Hair follicle dermal papilla cell (primary cell): ENCODE data around the gene THAP11. TPM values are rescaled to one million over a fixed set of nuclear protein-coding genes. Genes with fewer than 3 reads are reported as not detected.

Experiments
- small RNA-seq: library from RNA; depleted of rRNA; stranded (forward); fragments of <200 nt; gene quantifications from one replicate; pipeline ENCODE3, GENCODE V24; 2012
- total RNA-seq: library from RNA; depleted of rRNA; stranded (reverse); fragments of >200 nt; gene quantifications from 2 replicates; pipeline ENCODE4 v1.2.3, GENCODE V29; 2012

THAP11 gene
- 30.0 and 34.6 TPM in 2 replicates for total RNA-seq

GRCh38 chr16:67841816-67842508 lies at the start of gene THAP11:
Gene THAP11 (plus strand): TSS chr16:67842320. CDS start chr16:67842555, 235 bp downstream.

GRCh38 chr16:67806428-67807147 lies 35.5 kb upstream of the THAP11 start, which contains the start of the genes RANBP10 and TSNAXIP1:
Gene RANBP10 (minus strand): TSS chr16:67806560. CDS start chr16:67806536, 24 bp downstream.
Gene TSNAXIP1 (plus strand): TSS chr16:67806889. CDS start chr16:67807150, 261 bp downstream.

GRCh38 chr16:67846320-67847063 lies 4.4 kb downstream of the THAP11 start, which contains the start of gene NUTF2:
Gene NUTF2 (plus strand): TSS chr16:67846933. CDS start chr16:67865131, 18,198 bp downstream.

GRCh38 chr16:67847064-67847861 lies 5.1 kb downstream of the THAP11 start, which contains the start of gene CENPT:
Gene CENPT (minus strand): TSS chr16:67847693. CDS start chr16:67833859, 13,834 bp downstream.

GRCh38 chr16:67872631-67873434 lies 30.7 kb downstream of the THAP11 start, which contains the start of gene EDC4:
Gene EDC4 (plus strand): TSS chr16:67873052. CDS start chr16:67873262, 210 bp downstream.

GRCh38 chr16:67884684-67885083 lies 42.6 kb downstream of the THAP11 start, which contains the start of gene NRN1L:
Gene NRN1L (plus strand): TSS chr16:67884885. CDS start chr16:67884904, 19 bp downstream.

GRCh38 chr16:67892899-67893742 lies 51.0 kb downstream of the THAP11 start, which contains the start of gene PSKH1:
Gene PSKH1 (plus strand): TSS chr16:67893254. CDS start chr16:67908750, 15,496 bp downstream.

Small RNAs within 50 kb of the gene (small RNA-seq; reads per million reads assigned to genes)
- gene AC040162.2 (not detected), gene NRN1L (not detected)

Other genes starting within 250 kb of the THAP11 start
- gene CARMIL2, start 197.2 kb upstream of the THAP11 start, total RNA-seq: under 0.01 and 0.32 TPM in 2 replicates
- gene ACD, start 182.1 kb upstream of the THAP11 start, total RNA-seq: 12.9 and 16.9 TPM in 2 replicates
- gene PARD6A, start 181.4 kb upstream of the THAP11 start, total RNA-seq: 0.97 and 1.1 TPM in 2 replicates
- 19.1 and 20.8 TPM in 2 replicates for gene ENKD1, start 175.6 kb upstream of the THAP11 start, total RNA-seq
- gene C16orf86, start 175.5 kb upstream of the THAP11 start, total RNA-seq: 5.8 and 12.5 TPM in 2 replicates
- gene GFOD2, start 123.0 kb upstream of the THAP11 start, total RNA-seq: 19.0 and 19.8 TPM in 2 replicates
- gene RANBP10, start 35.8 kb upstream of the THAP11 start, total RNA-seq: 7.2 and 7.5 TPM in 2 replicates
- gene TSNAXIP1, start 35.4 kb upstream of the THAP11 start, total RNA-seq: 0.49 and 1.3 TPM in 2 replicates
- 111 and 129 TPM in 2 replicates for gene NUTF2, start 4.6 kb downstream of the THAP11 start, total RNA-seq
- 35.6 and 36.8 TPM in 2 replicates for gene CENPT, start 5.4 kb downstream of the THAP11 start, total RNA-seq
- 53.2 and 64.1 TPM in 2 replicates for gene EDC4, start 30.7 kb downstream of the THAP11 start, total RNA-seq
- gene NRN1L, start 42.6 kb downstream of the THAP11 start, total RNA-seq: not detected in 2 replicates
- 14.5 and 16.4 TPM in 2 replicates for gene PSKH1, start 50.9 kb downstream of the THAP11 start, total RNA-seq
- 1.1 and 1.3 TPM in 2 replicates for gene CTRL, start 89.5 kb downstream of the THAP11 start, total RNA-seq
- gene PSMB10, start 94.5 kb downstream of the THAP11 start, total RNA-seq: 63.9 and 73.6 TPM in 2 replicates
- 9.6 and 11.2 TPM in 2 replicates for gene LCAT, start 101.8 kb downstream of the THAP11 start, total RNA-seq
- 82.1 and 92.5 TPM in 2 replicates for gene SLC12A4, start 126.3 kb downstream of the THAP11 start, total RNA-seq
- not detected in 2 replicates for gene DPEP3, start 138.2 kb downstream of the THAP11 start, total RNA-seq
- gene DPEP2, start 157.2 kb downstream of the THAP11 start, total RNA-seq: not detected in 2 replicates
- gene DPEP2NB, start 173.6 kb downstream of the THAP11 start, total RNA-seq: not detected in 2 replicates
- 11.8 and 12.4 TPM in 2 replicates for gene DDX28, start 180.9 kb downstream of the THAP11 start, total RNA-seq
- 15.3 and 15.7 TPM in 2 replicates for gene DUS2, start 181.0 kb downstream of the THAP11 start, total RNA-seq
- gene NFATC3, start 243.1 kb downstream of the THAP11 start, total RNA-seq: 33.8 and 40.6 TPM in 2 replicates